ENCODE data around the gene SPATA3.
A peak's percentile ranks its signal among the peaks of the same experiment; 100 is the strongest.

The SPATA3 gene

GRCh38 chr2:231029563-231029962 is 33.6 kb downstream of the SPATA3 start:
- DNase-seq (ENCODE audit: low spot score): no peak

- no peak for DNase-seq (ENCODE audit: low spot score)
Observed at GRCh38 chr2:231030725-231031124, 34.8 kb downstream of the SPATA3 start.

- DNase-seq (ENCODE audit: low spot score): no peak
Observed at GRCh38 chr2:231032575-231033140, 36.7 kb downstream of the SPATA3 start.

GRCh38 chr2:231033147-231034132 is 37.5 kb downstream of the SPATA3 start:
- DNase-seq (ENCODE audit: low spot score): no peak

- no peak for DNase-seq (ENCODE audit: low spot score)
Observed at GRCh38 chr2:231034291-231034882, 38.5 kb downstream of the SPATA3 start.

GRCh38 chr2:231036131-231036530 is 40.2 kb downstream of the SPATA3 start:
- DNase-seq (ENCODE audit: low spot score): no peak

GRCh38 chr2:231036578-231037106 is 40.7 kb downstream of the SPATA3 start:
- no peak for DNase-seq (ENCODE audit: low spot score)

GRCh38 chr2:231037202-231037730 is 41.3 kb downstream of the SPATA3 start, which contains the start of gene C2orf72:
Gene C2orf72 (plus strand): TSS chr2:231037523. CDS start chr2:231037566, 43 bp downstream.
- no peak for DNase-seq (ENCODE audit: low spot score)

- DNase-seq (ENCODE audit: low spot score): peak; percentile 66
Observed at GRCh38 chr2:231037731-231038482, 42.0 kb downstream of the SPATA3 start.

GRCh38 chr2:231038483-231039293 is 42.8 kb downstream of the SPATA3 start:
- DNase-seq (ENCODE audit: low spot score): no peak

- no peak for DNase-seq (ENCODE audit: low spot score)
Observed at GRCh38 chr2:231039294-231039664, 43.4 kb downstream of the SPATA3 start.

GRCh38 chr2:231039821-231040364 is 44.0 kb downstream of the SPATA3 start:
- DNase-seq (ENCODE audit: low spot score): no peak

GRCh38 chr2:231041061-231041689 is 45.3 kb downstream of the SPATA3 start:
- no peak for DNase-seq (ENCODE audit: low spot score)

GRCh38 chr2:231043796-231044195 is 47.9 kb downstream of the SPATA3 start:
- DNase-seq (ENCODE audit: low spot score): no peak

GRCh38 chr2:231046916-231047273 is 51.0 kb downstream of the SPATA3 start:
- no peak for DNase-seq (ENCODE audit: low spot score)

- DNase-seq (ENCODE audit: low spot score): peak; percentile 94
Observed at GRCh38 chr2:231047274-231047922, 51.5 kb downstream of the SPATA3 start.

- DNase-seq (ENCODE audit: low spot score): no peak
Observed at GRCh38 chr2:231047923-231048915, 52.3 kb downstream of the SPATA3 start.

Data from Ammon's horn (tissue), 1 donor.